Ascending aorta (tissue), 2 donors: ENCODE results near the gene OR7G3. TPM values are rescaled to one million over a fixed set of nuclear protein-coding genes. Genes with fewer than 3 reads are reported as not detected.

ENCODE experiments used
- DNase-seq, 2 donors: peaks; one replicate each; pipeline ENCODE4 v3.0.0-alpha.2; 2019; ENCODE audit warnings: low spot score in 2 of 2
- H3K27ac ChIP-seq, 2 donors: fragments of 200-600 bp; sonication (generic); one replicate each; pipeline ENCODE4 v1.5.1; 2016 to 2017; ENCODE audit warnings: mild to moderate bottlenecking in 1 of 2
- H3K27me3 ChIP-seq: fragments of 200-600 bp; sonication (generic); one replicate; pipeline ENCODE4 v1.5.1; 2017
- H3K36me3 ChIP-seq, 2 donors: fragments of 200-600 bp; sonication (generic); one replicate each; pipeline ENCODE4 v1.5.1; 2016
- H3K4me1 ChIP-seq, 2 donors: fragments of 200-600 bp; sonication (generic); one replicate each; pipeline ENCODE4 v1.5.1; 2016 to 2017; ENCODE audit warnings: mild to moderate bottlenecking in 1 of 2
- H3K4me3 ChIP-seq, 2 donors: fragments of 200-600 bp; sonication (generic); one replicate each; pipeline ENCODE4 v1.5.1; 2016 to 2017; ENCODE audit warnings: mild to moderate bottlenecking in 1 of 2
- H3K9me3 ChIP-seq, 2 donors: fragments of 200-600 bp; sonication (generic); one replicate each; pipeline ENCODE4 v1.5.1; 2016
- CTCF ChIP-seq, 3 experiments: fragments of 200-600 bp in 2 of 3; fragments of 450-650 bp in 1 of 3; sonication (generic) in 2 of 3; IDR thresholded peaks; one replicate each; pipeline ENCODE4 v1.5.1; 2016 to 2019; ENCODE audit warnings: antibody characterized with exemption in 3 of 3, mild to moderate bottlenecking in 1 of 3, moderate library complexity in 1 of 3
- intact Hi-C: fragments of 100-400 bp; cut with DNase I; formaldehyde crosslinking; loops from one replicate; pipeline ENCODE4 v1.15.1; 2023
- total RNA-seq: library from RNA; depleted of rRNA; stranded (reverse); fragments of >200 nt; gene quantifications from one replicate; pipeline ENCODE4 v1.1.0, GENCODE V29; 2016

OR7G3 gene
- total RNA-seq, 1 donor from 2014 or later, result not detected

- no peak overlapping the region for H3K4me3 ChIP-seq
- H3K27me3 ChIP-seq, result no peaks in the 10 kb centered on the region
- H3K9me3 ChIP-seq, result no peaks in the 10 kb centered on the region
- peaks cover 0 to 2% of the 10 kb centered on the region in 2 donors for H3K4me1 ChIP-seq
- no peak for TF ChIP-seq CTCF (IDR thresholded peaks at IDR 0.05)
- H3K36me3 ChIP-seq, result no peaks in the 10 kb centered on the region
- intact Hi-C loops, result no loop called here
- H3K27ac ChIP-seq, result no peak overlapping the region
- no peak for DNase-seq
These were observed 49.8 kb downstream of the OR7G3 start for GRCh38 chr19:9076901-9077300.

Other genes with a start within 250 kb of the OR7G3 start
- 0.32 TPM for gene MUC16, start 116.5 kb downstream of the OR7G3 start, total RNA-seq
- gene OR1M1, start 39.9 kb downstream of the OR7G3 start, total RNA-seq, result not detected
- not detected for gene OR7G2, start 19.5 kb downstream of the OR7G3 start, total RNA-seq
- not detected for gene OR7G1, start 11.2 kb downstream of the OR7G3 start, total RNA-seq
- gene ZNF317, start 13.4 kb upstream of the OR7G3 start, total RNA-seq, result 22.0 TPM
- not detected for gene OR7D2, start 52.0 kb upstream of the OR7G3 start, total RNA-seq
- gene OR7D4, start 92.6 kb upstream of the OR7G3 start, total RNA-seq, result not detected
- gene OR7E24, start 124.0 kb upstream of the OR7G3 start, total RNA-seq, result not detected
- gene ZNF699, start 182.9 kb upstream of the OR7G3 start, total RNA-seq, result 6.8 TPM
- 1.5 TPM for gene ZNF559, start 197.2 kb upstream of the OR7G3 start, total RNA-seq
- not detected for gene ZNF177, start 236.1 kb upstream of the OR7G3 start, total RNA-seq